Epithelial cell of esophagus (primary cell): ENCODE measurements around the gene AURKB.
"Not testable (repeated sequence)": the region's sequence is repeated elsewhere in the genome, so short reads cannot be mapped to it uniquely, and the experiment has no call there.

Source experiments
- DNase-seq: peaks from one replicate; pipeline ENCODE4 v3.0.0; 2010; ENCODE audit warnings: low read depth
- H3K4me3 ChIP-seq: 2 replicates; pipeline ENCODE4 v1.5.1; 2011; ENCODE audit warnings: mild to moderate bottlenecking, low read length, control low read depth
- CTCF ChIP-seq: IDR thresholded peaks from 2 replicates; pipeline ENCODE4 v1.5.1; 2011; ENCODE audit warnings: low read depth, mild to moderate bottlenecking, low read length, control low read depth, inconsistent platforms; ENCODE audit not compliant: insufficient read depth; ENCODE audit errors: missing control alignments

AURKB gene

GRCh38 chr17:8173871-8174322 is 36.5 kb downstream of the AURKB start:
- DNase-seq, result no peak
- peak overlapping the region; percentile 61 for H3K4me3 ChIP-seq
- TF ChIP-seq CTCF, result no peak

- no peak for TF ChIP-seq CTCF
- peak; percentile 97 for DNase-seq
- H3K4me3 ChIP-seq, result peak overlapping the region; percentile 61
Observed at GRCh38 chr17:8173056-8173870, 37.1 kb downstream of the AURKB start.

- not testable (repeated sequence) for DNase-seq, H3K4me3 ChIP-seq
Observed at GRCh38 chr17:8170186-8170585, 40.2 kb downstream of the AURKB start.

GRCh38 chr17:8167526-8167925 is 42.8 kb downstream of the AURKB start:
- H3K4me3 ChIP-seq, result no peak overlapping the region
- TF ChIP-seq CTCF, result no peak
- DNase-seq, result no peak

- TF ChIP-seq CTCF, result no peak
- H3K4me3 ChIP-seq, result no peak overlapping the region
Observed at GRCh38 chr17:8166731-8167130, 43.6 kb downstream of the AURKB start.

GRCh38 chr17:8164815-8165131 is 45.6 kb downstream of the AURKB start:
- no peak for DNase-seq
- H3K4me3 ChIP-seq, result no peak overlapping the region
- no peak for TF ChIP-seq CTCF

More at GRCh38 chr17:8166731-8167130, 43.6 kb downstream of the AURKB start:
- peak; percentile 44 for DNase-seq

- DNase-seq, result peak; percentile 45
- TF ChIP-seq CTCF, result no peak
- H3K4me3 ChIP-seq, result no peak overlapping the region
Observed at GRCh38 chr17:8163978-8164814, 46.2 kb downstream of the AURKB start.
